MCF 10A (cell line): ENCODE results near the gene ZNF648. TPM values are rescaled to one million over a fixed set of nuclear protein-coding genes. Genes with fewer than 3 reads are reported as not detected.
A peak's percentile ranks its signal among the peaks of the same experiment; 100 is the strongest.
"Not testable (repeated sequence)": the region's sequence is repeated elsewhere in the genome, so short reads cannot be mapped to it uniquely, and the experiment has no call there.

Experiments
- BruUV-seq: library from RNA; stranded (reverse); fragments of 400-500 nt; replicated peaks from 2 replicates; lab custom pipeline; 2021; lab: Mats Ljungman, UMichigan
- CTCF ChIA-PET: fragments of 300-600 bp; sonication (Branson Sonifier 250); formaldehyde crosslinking; extraction: SDS; loops from one replicate; lab custom pipeline; 2021; ENCODE audit warnings: antibody characterized with exemption, inconsistent platforms; lab: Yijun Ruan, JAX
- POLR2A ChIA-PET: fragments of 300-600, 350-650 bp; sonication (Branson Sonifier 250); formaldehyde crosslinking; extraction: SDS; loops from one replicate; lab custom pipeline; 2020; ENCODE audit warnings: antibody characterized with exemption, inconsistent platforms; lab: Yijun Ruan, JAX
- DNase-seq: peaks from one replicate; pipeline ENCODE4 v3.0.0-alpha.2; 2018; ENCODE audit not compliant: unreplicated experiment
- H3K27ac Mint-ChIP-seq: one replicate; pipeline ENCODE4 v1.8.0; 2022; ENCODE audit warnings: mild to moderate bottlenecking, low read depth, mixed read lengths; ENCODE audit not compliant: unreplicated experiment
- H3K27me3 Mint-ChIP-seq: one replicate; pipeline ENCODE4 v1.8.0; 2022; ENCODE audit warnings: mixed read lengths; ENCODE audit not compliant: insufficient read depth, unreplicated experiment
- H3K36me3 Mint-ChIP-seq: one replicate; pipeline ENCODE4 v1.8.0; 2022; ENCODE audit warnings: mild to moderate bottlenecking, moderate library complexity, mixed read lengths; ENCODE audit not compliant: insufficient read depth, unreplicated experiment
- H3K4me1 Mint-ChIP-seq: one replicate; pipeline ENCODE4 v1.8.0; 2022; ENCODE audit warnings: mixed read lengths; ENCODE audit not compliant: insufficient read depth, unreplicated experiment
- H3K4me3 Mint-ChIP-seq: one replicate; pipeline ENCODE4 v1.8.0; 2022; ENCODE audit warnings: mild to moderate bottlenecking, moderate library complexity, mixed read lengths; ENCODE audit not compliant: unreplicated experiment
- H3K9me3 Mint-ChIP-seq: one replicate; pipeline ENCODE4 v1.8.0; 2022; ENCODE audit warnings: mixed read lengths; ENCODE audit not compliant: unreplicated experiment
- intact Hi-C: fragments of 100-400 bp; cut with micrococcal nuclease; formaldehyde crosslinking; loops from 2 replicates; pipeline ENCODE4 v1.14.1; 2022
- total RNA-seq: library from RNA; stranded (reverse); gene quantifications from 2 replicates; pipeline ENCODE4 v1.2.3, GENCODE V29; 2022
- TF ChIP-seq, protein P1 (sequence below): fragments of 200-600 bp; IDR thresholded peaks from one replicate; pipeline ENCODE4 v1.8.0; 2022; ENCODE audit warnings: antibody characterized with exemption, mild to moderate bottlenecking; ENCODE audit not compliant: unreplicated experiment

The ZNF648 gene
- total RNA-seq, 1 experiment from 2014 or later = not detected

DNA sequence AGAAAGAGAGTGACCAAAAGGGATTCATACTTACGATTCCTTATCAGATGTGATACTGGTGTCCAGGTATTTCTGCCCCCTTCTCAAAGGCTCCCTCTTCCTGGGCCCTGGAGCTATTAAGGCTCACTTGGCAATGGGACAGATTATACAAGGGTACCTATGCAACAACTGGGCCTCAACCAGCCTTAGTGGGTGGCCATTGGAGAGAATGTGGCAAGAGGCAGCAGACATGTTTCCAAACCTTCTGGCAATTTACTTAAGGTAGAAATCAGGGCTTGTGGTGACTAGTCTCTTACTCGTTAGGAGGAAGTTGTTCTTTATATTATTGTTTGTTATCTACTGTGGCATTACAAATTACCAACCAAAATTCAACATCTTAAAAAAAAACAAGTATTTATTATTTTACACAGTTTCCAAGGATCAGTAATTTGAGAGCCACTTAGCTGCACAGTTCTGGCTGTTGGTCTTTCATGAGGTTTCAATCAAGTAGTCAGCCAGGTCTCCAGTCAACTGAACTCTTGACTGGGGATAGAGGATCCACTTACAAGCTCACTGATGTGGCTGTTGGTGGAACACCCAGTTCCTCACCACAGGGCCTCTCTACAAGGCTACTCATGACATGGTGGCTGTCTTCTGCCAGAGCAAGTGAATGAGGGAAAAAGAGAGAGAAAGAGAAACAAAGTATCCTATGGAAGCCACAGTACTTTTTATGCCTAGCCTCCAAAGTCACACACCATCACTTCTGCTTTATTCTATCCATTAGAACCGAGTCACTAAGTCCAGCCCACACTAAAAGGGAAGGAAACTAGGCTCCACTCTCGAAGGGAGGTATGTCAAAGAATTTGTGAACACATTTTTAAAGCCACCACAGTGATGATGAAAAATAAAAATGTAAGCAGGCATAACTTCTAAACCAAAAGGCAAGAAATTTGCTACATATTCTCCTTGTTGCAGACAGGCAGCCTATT lies 10.7 kb downstream of the ZNF648 start:
- no peak overlapping the region for H3K27ac Mint-ChIP-seq
- peaks cover 6% of the 10 kb centered on the region for H3K4me1 Mint-ChIP-seq
- BruUV-seq = no TSS peak
- H3K36me3 Mint-ChIP-seq = no peaks in the 10 kb centered on the region
- no peak overlapping the region for H3K4me3 Mint-ChIP-seq
- peak; percentile 26 for DNase-seq
- TF ChIP-seq, protein P1, sequence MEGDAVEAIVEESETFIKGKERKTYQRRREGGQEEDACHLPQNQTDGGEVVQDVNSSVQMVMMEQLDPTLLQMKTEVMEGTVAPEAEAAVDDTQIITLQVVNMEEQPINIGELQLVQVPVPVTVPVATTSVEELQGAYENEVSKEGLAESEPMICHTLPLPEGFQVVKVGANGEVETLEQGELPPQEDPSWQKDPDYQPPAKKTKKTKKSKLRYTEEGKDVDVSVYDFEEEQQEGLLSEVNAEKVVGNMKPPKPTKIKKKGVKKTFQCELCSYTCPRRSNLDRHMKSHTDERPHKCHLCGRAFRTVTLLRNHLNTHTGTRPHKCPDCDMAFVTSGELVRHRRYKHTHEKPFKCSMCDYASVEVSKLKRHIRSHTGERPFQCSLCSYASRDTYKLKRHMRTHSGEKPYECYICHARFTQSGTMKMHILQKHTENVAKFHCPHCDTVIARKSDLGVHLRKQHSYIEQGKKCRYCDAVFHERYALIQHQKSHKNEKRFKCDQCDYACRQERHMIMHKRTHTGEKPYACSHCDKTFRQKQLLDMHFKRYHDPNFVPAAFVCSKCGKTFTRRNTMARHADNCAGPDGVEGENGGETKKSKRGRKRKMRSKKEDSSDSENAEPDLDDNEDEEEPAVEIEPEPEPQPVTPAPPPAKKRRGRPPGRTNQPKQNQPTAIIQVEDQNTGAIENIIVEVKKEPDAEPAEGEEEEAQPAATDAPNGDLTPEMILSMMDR = no peak
- H3K9me3 Mint-ChIP-seq = peaks cover 8% of the 10 kb centered on the region
- ChIA-PET POLR2A (interaction anchor here (0.6 to 2.1 kb wide), 4 partner anchors 22 to 1150 kb away, joined by 3 to 10 read pairs (median 6); partner anchors contain the start of gene GLUL), CTCF (interaction anchor here (0.6 to 5.4 kb wide), 5 partner anchors 14 to 572 kb away, joined by 3 to 72 read pairs (median 5); no protein-coding TSS in a partner anchor)
- H3K27me3 Mint-ChIP-seq = no peaks in the 10 kb centered on the region
- intact Hi-C loops = no loop called here

DNA sequence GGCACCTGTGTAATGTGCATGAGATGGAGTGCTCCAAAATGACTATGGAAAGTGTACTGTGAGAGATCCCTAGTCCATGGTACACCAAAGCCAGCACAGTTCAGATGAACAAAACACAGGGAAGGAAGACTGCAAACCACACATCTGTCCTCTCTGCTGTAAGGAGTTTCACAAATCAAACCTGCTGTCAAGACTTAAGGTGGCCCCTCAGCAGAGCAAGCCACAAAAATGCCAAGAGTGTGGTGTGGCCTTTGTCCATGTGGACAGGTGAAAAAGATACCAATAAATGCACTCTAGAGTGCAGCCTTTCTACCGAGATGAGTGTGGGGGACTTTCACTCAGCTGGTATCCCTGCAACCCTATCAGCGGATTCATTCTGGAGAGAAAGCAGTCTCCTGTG lies 12.9 kb downstream of the ZNF648 start:
- peaks cover 6% of the 10 kb centered on the region for H3K4me1 Mint-ChIP-seq
- CTCF ChIA-PET = interaction anchor here (1.9 kb wide), 1 partner anchor 570 kb away, joined by 8 read pairs; no protein-coding TSS in a partner anchor
- BruUV-seq = no TSS peak
- TF ChIP-seq, protein P1 = no peak
- peaks cover 7% of the 10 kb centered on the region for H3K36me3 Mint-ChIP-seq
- intact Hi-C loops = no loop called here
- H3K9me3 Mint-ChIP-seq = peaks cover 21% of the 10 kb centered on the region
- no peak overlapping the region for H3K4me3 Mint-ChIP-seq
- no peak overlapping the region for H3K27ac Mint-ChIP-seq
- POLR2A ChIA-PET = interaction anchor here (1.3 to 1.9 kb wide), 2 partner anchors 19 to 349 kb away, joined by 3 to 10 read pairs; no protein-coding TSS in a partner anchor
- no peaks in the 10 kb centered on the region for H3K27me3 Mint-ChIP-seq
- DNase-seq = no peak

DNA sequence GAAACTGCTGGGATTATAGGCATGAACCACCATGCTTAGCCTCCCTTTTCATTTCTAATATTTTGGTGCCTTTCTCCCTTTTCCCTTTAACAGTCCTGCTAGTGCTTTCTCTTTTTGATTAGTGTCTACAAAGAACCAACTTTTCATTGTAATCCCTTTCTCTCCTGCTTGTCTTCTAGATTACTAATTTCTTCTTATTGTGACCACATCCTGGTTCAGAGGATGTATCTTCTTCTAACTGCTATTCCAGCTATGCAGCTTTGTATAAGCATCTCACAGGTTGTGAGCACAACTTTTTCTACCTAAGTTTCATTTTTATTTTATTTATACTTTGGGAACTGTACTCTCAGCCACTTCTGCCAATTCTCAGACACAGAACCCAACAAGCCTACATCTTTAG lies 14.7 kb downstream of the ZNF648 start:
- intact Hi-C loops = no loop called here
- ChIA-PET POLR2A (no interaction called here), CTCF (interaction anchor here (0.6 to 1.2 kb wide), 5 partner anchors 13 to 351 kb away, joined by 3 to 5 read pairs (median 3); no protein-coding TSS in a partner anchor)
- no peak for DNase-seq
- TF ChIP-seq, protein P1 = no peak
- H3K4me1 Mint-ChIP-seq = peaks cover 6% of the 10 kb centered on the region
- BruUV-seq = no TSS peak
- peaks cover 7% of the 10 kb centered on the region for H3K36me3 Mint-ChIP-seq
- no peak overlapping the region for H3K27ac Mint-ChIP-seq
- H3K4me3 Mint-ChIP-seq = no peak overlapping the region
- peaks cover 22% of the 10 kb centered on the region for H3K9me3 Mint-ChIP-seq
- H3K27me3 Mint-ChIP-seq = no peaks in the 10 kb centered on the region

DNA sequence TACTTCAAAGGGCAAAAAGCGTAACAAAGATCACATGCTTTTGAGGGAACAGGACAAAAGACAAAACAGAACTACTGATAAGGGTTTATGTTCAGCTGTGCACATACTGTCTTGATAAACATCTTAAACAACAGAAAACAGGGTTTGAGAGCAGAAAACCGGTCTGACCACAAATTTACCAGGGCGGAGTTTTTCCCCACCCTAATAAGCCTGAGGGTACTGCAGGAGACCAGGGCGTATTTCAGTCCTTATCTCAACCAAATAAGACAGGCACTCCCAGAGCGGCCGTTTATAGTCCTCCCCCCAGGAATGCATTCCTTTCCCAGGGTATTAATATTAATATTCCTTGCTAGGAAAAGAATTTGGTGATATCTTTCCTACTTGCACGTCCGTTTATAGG lies 16.0 kb downstream of the ZNF648 start:
- ChIA-PET CTCF (interaction anchor here (1.3 kb wide), 1 partner anchor 9 kb away, joined by 7 read pairs; no protein-coding TSS in a partner anchor), POLR2A (interaction anchor here (0.7 kb wide), 1 partner anchor 336 kb away, joined by 3 read pairs; no protein-coding TSS in a partner anchor)
- peaks cover 22% of the 10 kb centered on the region for H3K9me3 Mint-ChIP-seq
- H3K27me3 Mint-ChIP-seq, H3K36me3 Mint-ChIP-seq, intact Hi-C loops, BruUV-seq, H3K4me1 Mint-ChIP-seq, H3K27ac Mint-ChIP-seq, DNase-seq, H3K4me3 Mint-ChIP-seq: not testable (repeated sequence)
